Stimulated activated CD4-positive, alpha-beta T cell treated with anti-CD3 and anti-CD28 coated beads, Interleukin-1b, Interleukin-23, amount 100 ng/mL, for 48 hours (primary cell): ENCODE measurements around the gene TMC1.

Experiments used
- DNase-seq: peaks from one replicate; pipeline ENCODE4 v3.0.0-alpha.2; 2020

Gene TMC1

DNA sequence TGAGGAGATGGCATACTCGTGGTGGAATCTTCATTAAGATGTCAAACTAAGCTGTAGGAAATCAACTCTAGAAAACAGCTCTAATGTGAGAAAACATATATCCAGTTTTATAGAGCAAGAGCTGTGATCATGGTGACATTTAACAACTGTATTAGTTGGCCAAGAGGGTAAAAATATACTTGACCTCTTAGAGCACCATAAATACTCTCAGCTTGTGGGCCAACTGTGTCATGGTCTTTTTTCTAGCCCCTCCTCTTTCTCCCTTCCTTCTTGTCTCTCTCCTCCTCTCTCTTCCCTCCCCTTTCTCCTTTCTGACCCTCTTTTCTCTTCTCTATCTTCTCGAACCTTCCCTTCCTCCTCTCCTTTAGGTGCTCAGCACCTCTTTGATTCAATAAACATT lies 54.7 kb downstream of the TMC1 start:
- DNase-seq = no peak

DNA sequence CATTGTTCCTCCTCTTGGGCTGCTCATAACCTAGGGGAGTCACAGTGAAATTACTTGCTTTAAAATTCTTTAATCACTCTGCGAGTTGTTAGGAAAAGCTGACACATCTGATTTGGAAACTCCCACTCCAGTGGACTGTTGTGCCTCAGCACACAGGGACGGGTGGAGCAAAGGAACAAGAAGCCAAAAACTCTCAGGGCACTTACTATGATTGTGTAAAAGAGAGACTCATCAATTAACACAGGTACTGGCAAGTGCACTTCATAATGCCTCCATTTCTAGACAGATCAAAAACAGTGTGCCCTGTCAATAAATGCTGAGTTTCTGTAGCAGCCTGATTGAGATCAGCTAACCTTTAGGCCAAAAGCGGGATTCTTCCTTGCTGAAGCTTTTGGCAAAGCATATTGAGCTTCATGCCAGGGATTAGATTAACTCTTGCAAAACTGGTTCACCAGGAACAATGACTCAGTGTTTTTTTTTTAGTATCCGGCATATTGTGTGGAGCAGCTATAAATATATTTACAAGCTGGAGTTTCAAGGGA lies 55.9 kb downstream of the TMC1 start:
- no peak for DNase-seq

DNA sequence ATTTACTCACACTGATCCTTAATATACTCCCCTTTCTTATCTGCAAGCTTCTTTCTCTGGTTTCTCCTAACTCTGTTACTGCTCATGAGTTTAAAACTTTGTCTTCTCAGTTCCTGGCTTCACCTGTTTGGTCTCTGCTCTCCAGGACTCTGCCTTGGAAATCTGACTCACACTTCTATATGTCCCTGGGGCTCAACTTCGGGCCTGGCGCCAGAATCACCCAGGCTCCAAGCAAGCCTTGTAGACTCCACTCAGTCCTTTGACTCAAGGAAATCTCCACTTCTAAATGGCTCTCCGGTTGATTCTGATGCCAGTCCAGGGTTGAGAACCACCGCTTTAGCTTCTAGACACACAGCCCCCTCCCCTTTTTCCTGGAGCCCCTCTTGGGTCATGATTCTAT lies 57.8 kb downstream of the TMC1 start:
- DNase-seq = no peak

DNA sequence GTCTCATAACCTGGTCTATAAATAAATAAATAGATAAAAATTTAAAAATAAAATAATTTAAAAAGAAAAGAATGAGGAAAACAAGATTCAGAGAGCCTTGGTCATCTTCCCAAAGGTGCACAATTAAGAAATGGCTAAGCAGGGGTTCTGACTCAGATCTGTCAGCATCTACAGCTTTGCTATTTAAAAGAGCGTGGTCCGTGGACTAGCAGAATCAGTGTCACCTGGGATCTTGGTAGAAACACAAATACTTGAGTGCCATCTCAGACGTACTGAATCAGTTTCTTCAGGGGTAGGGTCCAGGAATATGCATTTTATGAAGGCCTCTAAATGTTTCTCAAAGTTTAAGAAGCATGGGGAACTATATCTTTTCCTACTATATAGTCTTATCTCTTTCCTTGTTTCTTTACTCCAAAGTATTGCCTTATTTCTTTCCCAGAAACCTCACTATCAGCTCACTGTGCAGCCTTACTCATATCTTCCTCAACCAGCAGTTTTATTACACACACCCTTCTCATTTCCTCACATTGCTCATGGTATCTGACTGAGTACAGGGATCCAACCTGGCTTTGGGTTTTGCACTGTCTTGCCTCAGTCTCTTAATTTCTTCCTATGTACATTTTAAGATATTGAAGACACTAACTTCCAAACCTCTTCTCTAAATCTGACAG lies 58.6 kb downstream of the TMC1 start:
- DNase-seq = no peak

DNA sequence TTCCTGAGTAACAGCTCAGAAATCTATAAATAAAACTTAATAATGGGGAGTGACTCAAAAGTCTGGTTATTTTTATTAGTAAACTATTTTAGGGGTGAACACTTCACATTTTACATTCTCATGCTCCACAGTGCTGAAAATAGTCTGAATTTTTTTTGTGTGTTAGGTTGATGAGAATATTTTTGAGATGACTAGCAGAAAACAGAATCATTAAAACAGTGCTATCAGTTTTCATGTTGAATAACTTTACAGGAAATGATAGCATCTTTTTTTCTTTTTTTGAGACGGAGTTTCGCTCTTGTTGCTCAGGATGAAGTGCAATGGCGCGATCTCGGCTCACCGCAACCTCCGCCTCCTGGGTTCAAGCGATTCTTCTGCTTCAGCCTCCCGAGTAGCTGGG lies 60.3 kb downstream of the TMC1 start:
- DNase-seq = peak; percentile 12

DNA sequence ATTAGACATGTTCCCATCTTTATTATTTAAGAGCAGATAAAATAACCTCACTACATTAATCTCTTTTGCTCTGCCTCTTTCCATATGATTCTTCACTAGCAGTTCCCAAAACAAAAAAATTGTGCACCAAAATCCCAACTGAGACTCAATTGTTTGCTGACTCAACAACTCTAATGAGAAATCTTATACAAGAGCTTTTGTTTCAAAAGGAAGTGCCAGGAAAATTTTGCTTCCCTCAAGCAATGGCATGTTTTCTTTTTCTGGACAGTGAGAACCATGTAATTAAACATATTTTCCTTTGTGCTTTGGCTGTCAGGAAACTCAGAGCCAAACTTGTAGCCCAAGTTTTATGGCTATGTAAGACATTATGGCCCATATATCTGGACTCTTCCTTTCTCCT lies 62.0 kb downstream of the TMC1 start:
- DNase-seq = no peak

DNA sequence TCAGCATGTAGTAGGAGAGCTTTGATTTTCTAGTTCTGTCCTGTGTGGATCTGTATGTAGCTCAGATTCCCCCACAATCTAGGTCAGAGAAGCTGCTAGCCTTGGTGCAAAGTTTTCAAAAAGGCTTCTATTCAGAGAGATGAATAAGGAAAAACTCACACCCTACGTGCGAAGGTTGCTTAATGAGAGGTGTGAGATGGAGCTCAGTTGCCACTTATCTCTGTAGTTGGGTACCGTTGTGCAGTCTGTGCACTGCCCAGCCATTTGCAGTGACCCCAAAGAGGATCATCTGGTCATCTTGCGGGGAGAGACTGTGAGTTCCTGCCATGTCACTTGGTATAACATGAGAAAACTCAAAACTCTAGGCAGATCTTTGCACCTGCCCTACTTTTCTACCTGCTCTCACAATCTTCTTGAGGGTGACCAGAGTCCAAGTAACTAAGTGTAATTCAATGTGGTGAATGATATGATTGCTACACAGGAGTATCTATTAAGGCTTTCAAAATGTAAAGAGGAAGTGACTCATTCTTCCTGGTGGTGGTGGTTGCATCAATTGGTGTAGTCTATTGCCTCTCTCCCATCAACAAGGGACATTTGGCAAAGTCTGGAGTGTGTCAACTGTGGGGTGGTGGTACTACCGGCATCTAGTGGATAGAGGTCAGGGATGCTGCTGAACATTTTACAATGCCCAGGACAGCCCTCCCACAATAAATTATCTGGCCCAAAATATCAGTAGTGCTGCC lies 65.2 kb downstream of the TMC1 start:
- DNase-seq = no peak

DNA sequence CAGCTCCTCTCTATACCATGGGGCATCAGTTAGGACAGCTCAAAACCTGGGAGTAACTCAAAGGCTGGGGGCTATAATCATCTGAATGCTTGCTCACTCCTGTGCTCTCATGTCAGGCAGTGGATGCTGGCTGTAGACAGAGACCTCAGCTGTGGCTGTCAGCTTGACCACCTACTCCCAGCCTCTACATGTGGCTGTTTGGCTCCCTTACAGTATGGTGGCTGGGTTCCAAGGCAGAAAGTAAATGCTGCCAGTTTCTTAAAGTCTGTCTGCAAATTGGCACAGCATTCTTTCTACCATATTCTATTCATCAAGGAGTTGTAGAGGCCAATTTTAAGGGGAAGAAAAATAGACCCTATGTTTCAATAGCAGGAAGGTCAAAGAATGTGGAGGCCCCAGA lies 66.9 kb downstream of the TMC1 start:
- DNase-seq = no peak

DNA sequence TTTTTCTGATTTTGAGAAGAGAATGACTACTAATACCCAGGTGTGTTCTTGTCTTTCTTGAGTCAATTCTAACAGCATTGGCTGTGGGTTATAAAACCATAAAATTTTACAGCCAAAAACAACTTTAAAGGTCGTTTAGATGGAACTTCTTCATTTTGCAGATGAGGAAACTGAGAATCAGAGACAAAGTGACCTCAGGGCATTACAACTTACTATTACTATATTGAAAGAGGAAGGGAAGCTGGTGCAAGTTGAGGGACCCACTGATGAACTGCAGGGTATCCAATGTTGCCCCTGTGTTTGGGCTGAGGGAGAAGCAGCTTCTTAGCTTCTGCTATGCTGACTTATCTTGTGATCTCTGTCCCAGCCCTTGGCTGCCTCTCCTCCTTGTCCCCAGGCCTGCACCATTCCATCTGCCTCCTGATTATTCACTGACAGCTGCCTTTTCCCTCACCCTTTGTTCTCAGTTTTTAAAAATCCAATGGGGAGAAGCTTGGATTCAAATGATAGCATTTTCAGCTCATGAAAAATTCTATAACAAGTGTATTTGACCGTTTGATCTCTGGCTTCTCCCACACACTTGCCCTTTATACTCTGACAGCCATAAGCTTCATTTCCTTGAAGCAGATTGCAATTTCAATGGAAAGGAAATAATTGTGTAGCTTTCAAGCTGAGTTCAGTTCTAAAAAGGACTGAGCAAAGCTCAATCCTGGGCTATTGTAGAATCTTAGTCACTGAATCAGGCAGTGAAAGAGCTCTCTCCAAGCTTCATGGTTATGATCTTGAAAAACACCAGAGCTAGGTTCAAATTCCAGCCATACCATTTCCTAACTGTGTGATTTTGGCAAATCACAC lies 68.5 kb downstream of the TMC1 start:
- DNase-seq = no peak

DNA sequence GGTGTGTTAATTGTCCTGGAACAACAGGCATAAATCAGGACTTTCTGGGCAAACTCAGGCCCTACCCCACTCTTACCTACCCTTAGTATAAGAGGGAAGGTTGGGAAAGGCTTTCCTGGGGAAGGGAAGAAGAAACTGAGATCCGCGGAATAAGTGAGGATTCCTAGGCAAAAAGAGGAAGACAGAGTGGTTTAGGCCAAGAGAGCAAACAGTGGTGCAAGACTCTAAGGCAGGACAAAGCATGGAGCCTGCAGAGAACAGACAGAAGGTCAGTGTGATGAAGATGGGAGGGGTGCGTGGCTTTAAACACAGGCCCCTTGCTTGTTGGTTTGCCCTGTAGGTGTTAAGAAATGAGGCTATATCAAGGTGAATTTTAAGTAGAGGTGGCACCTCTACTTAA lies 69.4 kb downstream of the TMC1 start:
- no peak for DNase-seq

DNA sequence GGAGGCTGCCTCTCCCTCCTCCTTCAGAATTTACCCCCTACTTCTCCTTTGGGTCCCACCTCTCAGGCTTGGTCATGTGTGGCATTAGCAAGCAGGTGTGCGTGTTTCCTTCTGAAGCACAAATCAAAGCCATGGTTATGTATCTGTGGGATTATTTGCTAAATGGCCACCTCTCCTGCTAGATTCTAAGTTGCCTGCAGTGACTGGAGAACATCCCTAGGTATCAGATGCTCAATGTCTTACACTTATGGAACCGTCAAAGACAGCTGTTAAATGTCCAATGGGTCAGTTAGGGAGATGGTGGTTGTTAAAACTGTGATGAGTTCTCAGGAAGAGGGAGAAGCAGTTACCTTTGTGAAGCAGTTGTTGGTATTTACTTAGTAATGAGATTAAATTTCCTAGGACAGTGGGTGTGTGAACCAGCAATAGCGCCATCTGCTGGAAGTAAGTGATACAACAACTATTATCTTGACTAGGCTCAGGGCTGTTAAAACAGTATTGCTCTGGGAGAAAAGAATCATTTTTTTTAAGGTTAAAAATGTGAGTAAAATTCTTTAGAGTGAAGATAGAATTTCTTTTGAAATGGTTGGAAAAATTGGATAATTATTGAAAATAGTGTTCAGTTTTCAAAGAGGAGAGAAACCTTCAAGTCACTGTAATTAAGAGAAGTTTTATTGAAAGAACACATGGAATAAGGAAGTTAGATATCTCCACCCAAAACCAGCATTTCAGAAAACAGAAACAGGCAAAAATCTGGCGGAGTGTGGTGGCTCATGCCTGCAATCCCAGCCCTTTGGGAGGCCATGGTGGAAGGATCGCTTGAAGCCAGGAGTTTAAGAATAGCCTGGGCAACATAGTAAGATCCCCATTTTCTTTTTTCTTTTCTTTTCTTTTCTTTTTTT lies 71.3 kb downstream of the TMC1 start:
- DNase-seq = no peak

DNA sequence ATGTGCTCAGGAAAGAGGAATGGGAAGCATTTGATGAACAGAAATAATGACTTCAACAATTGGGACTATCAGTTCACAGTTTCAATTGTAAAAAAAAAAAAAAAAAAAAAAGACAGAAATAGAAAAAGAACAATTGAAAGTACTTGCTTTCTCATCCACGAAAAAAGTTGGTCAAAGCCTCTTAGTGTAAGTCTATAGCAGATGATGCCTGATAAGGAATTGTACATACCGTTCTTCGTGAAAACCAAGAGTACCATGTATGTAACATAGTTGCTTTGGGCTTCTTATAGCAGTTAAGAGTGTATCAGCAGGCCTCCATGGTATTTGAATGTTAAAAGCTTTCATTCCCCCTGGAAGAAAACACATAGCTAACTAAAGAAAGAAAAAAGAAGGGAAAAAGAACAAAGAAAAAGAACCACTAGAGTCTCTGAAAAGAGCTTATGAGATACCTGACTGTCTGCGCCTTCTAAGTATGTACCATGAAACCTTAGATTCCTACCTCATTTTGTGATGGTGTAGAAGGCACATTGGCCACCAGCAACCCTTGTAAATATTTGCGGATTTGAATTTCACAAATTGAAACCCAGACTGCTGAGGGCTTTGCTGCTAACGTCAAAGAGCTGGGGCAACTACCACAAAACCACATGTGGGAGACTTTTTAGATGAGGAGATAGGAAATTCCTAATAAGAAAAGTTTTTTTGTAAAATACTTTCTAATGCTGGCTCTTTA lies 75.2 kb downstream of the TMC1 start:
- no peak for DNase-seq

DNA sequence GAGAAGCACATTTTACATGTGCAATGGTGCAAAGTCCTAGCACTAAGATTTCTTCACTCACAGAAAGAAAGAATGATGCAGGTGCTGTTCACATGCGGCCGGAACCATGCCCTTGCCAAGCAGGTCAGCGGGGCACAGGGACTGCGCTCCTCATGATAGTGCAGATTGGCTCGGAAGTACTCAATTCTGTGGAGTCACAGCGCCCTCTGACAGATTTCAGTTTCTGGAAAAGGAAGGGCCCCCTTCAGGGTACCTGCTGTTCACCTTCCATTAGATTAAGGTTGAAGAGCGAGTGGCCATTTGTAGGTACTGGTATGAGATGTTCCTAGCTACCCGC lies 75.7 kb downstream of the TMC1 start:
- DNase-seq = no peak

DNA sequence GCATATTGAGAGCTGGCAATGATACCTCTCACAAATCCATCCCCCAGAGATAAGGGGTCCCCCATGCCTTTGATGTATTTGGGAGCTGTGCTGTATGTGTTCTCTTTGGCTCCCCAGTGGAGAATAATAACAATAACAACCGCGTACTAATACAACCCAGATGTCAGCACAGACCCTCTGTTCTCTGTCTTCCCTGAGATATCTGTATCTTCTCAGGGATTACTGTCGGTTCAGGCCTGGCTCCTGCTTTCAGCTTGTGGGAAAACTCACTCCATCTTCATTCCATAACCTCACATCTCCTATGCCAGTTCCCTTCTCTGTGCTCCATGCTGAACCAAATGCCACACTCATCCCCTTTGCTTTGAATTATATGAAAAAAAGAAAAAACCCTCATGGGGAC lies 76.2 kb downstream of the TMC1 start:
- no peak for DNase-seq

DNA sequence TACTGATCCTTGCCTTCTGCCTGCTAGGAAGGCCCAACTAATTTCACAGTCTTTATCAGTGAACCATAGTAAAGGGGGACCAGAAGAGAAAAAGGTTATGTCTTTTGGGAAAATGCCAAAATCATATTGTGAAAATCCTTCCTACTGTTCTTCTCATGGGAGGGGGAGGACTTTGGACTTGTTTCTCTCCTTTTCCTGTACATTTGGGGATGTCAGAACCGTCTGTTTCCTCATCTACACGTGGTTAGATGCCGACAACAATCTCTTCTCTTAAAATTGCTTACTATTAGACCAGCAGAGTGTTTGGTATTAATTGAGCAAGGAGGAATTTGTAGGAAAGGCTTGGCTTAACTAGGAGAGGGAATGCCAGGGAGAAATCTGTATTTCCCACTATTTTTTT lies 77.2 kb downstream of the TMC1 start:
- DNase-seq = no peak

DNA sequence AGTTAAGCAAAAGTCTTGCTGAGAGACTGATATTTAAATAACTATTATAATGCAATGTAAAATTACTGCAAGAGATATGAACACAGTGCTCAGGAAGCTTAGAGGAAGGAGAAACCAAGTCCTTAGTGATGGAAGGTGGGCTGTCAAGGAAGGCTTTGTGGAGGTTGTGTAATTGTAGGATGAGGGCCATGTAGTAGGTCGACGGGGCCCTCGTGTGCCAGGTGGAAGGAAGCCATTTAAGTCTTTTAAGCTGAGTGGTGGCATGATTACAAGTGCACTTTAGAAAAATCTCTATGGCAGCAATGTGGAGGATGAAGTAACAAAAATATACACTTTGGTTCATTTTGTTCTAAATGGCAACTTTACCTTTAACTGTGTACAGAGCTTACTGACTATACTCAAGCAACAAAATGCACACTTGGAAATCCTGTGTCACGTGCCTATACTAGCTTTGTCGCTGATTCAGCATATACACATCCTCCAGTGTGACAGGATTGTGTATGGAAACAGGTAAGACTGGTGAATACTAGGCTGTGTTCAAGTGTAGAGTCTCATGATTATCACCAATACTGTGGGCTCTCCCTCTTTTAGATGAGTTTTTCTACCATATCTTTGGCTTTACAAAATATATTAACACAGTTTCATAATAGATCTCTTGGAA lies 78.6 kb downstream of the TMC1 start:
- DNase-seq = no peak

DNA sequence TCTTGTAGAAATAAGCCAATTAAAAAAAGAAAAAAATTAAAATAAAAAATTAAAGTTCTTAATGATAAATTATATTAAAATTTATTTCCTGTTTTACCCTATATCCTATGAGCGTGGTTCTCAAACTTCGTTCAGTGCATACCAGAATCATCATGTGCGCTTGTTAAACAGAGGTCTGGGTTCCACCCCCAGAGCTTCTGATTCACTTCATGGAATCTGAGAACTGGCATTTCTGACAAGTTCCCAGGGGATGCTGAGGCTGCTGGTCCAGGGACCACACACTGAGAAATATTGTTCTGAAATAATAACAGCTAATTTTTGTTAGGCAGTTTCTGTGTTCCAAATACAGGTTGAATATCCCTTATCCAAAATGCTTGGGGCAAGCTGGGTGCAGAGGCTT lies 79.3 kb downstream of the TMC1 start:
- no peak for DNase-seq

DNA sequence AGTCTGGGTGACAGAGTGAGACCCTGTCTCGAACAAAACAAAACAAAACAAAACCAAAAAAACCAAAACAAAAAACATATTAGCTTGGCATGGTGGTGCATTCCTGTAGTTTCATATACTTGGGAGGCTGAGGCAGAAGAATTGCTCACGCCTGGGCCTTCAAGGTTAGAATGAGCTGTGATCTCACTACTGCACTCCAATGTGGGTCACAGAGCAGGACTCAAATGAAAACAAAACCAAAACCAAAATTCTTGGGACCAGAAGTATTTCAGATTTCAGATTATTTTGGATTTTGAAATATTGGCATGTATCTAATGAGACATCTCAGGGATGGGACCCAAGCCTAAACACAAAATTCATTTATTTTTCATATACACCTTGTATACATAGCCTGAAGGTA lies 80.2 kb downstream of the TMC1 start:
- DNase-seq = no peak

DNA sequence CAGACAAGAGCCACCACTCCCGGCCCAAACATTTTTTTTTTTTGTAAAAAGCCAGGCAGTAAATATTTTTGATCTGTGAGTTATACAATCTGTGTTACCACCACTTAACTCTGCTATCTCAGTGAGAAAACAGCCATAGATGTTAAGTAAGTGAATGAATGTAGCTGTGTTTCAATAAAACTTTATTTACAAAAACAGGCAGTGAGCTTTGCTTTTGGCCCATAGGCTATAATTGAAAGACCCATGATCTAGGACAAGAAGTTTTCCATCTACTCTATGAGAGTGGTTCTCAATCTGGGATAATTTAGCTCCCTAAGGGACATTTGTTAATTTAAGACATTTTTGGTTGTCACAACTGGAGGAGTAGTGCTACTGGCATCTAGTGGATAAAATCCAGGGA lies 91.0 kb downstream of the TMC1 start:
- DNase-seq = no peak

DNA sequence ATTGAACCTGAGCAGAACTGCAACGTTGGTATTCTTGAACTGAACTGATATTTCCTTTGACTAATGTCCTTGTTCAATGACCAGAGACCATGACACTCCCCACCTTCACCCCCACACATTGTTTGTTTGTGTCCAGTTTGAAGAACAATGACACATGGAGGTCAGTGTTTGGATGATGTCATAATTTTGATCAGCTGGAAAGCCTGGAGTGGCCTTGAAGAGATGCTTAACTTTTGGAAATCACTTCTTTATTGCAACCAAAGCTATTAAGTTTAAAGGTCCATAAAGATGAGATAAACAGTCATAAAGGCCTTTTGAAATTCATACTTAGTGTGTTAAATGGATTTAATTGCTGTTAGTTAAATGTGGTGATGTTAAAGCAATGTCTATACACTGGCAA lies 92.7 kb downstream of the TMC1 start:
- DNase-seq = no peak

DNA sequence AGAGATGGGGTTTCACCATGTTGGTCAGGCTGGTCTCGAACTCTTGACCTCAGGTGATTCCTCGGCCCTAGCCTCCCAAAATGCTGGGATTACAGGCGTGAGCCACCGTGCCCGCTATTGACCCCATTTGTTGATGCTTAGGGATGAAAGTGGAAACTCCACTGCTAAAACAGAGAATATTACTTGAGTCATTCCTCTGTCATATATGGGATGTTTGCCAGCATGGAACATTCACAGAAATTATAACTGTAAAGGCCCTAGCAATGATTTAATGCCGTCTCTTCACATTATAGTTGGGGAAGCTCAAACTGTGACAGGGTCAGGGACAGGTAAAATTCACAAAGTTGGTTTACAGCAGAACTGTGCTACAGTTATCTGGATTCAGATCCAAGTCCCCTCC lies 94.5 kb downstream of the TMC1 start:
- no peak for DNase-seq

DNA sequence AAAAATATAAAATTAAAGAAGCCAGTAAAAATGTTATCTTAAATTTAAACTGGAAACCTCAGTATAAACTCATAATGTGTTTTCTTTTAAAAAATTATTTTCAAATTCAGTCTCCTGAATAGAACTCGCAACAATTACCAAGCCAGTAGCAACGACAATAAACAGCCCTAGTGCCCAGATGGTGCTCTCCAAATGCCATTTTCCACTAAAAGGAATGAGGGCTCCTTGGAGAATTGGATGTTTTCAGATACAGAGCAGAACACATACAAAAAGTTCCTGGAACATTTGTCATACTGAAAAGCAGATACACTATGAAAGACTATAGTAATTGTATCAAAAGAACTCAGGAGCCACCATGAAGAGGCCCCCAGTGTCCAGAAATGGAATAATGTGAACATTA lies 97.4 kb downstream of the TMC1 start:
- DNase-seq = no peak
